Duodenal mucosa (tissue), 2 donors: ENCODE results near the gene ATP7A.
"Not testable (repeated sequence)": the region's sequence is repeated elsewhere in the genome, so short reads cannot be mapped to it uniquely, and the experiment has no call there.

ENCODE experiments used
- H3K27ac ChIP-seq: one replicate; pipeline ENCODE4 v1.7.0; 2013; ENCODE audit warnings: low read depth, low read length
- H3K27me3 ChIP-seq, 2 donors: one replicate each; pipeline ENCODE4 v1.7.0; 2013; ENCODE audit warnings: low read length in 2 of 2, control low read depth in 1 of 2; ENCODE audit not compliant: insufficient read depth in 2 of 2, control insufficient read depth in 1 of 2
- H3K36me3 ChIP-seq, 2 donors: one replicate each; pipeline ENCODE4 v1.7.0; 2013; ENCODE audit warnings: low read length in 2 of 2, control low read depth in 1 of 2; ENCODE audit not compliant: insufficient read depth in 2 of 2, control insufficient read depth in 1 of 2
- H3K4me1 ChIP-seq, 2 donors: one replicate each; pipeline ENCODE4 v1.7.0; 2013; ENCODE audit warnings: low read length in 2 of 2, control low read depth in 1 of 2; ENCODE audit not compliant: insufficient read depth in 2 of 2, control insufficient read depth in 1 of 2
- H3K4me3 ChIP-seq, 2 donors: one replicate each; pipeline ENCODE4 v1.7.0; 2013; ENCODE audit warnings: low read length in 2 of 2, low read depth in 1 of 2
- H3K9ac ChIP-seq, 2 donors: one replicate each; pipeline ENCODE4 v1.7.0; 2013; ENCODE audit warnings: low read length in 2 of 2, low read depth in 1 of 2
- H3K9me3 ChIP-seq, 2 donors: one replicate each; pipeline ENCODE4 v1.7.0; 2013; ENCODE audit warnings: low read length in 2 of 2, control low read depth in 1 of 2; ENCODE audit not compliant: control insufficient read depth in 1 of 2

ATP7A gene

GRCh38 chrX:77917294-77917933, 6.9 kb downstream of the ATP7A start:
- Histone ChIP-seq H3K27me3 (no peaks in the 10 kb centered on the region), H3K9ac (no peak overlapping the region), H3K36me3 (no peaks in the 10 kb centered on the region), H3K27ac (no peak overlapping the region), H3K9me3 (no peaks in the 10 kb centered on the region), H3K4me1 (peaks cover 0 to 5% of the 10 kb centered on the region in 2 donors), H3K4me3 (peak overlapping the region in 1 of 2 donors; percentile 15)

- no peak overlapping the region for H3K4me3 ChIP-seq
- H3K9me3 ChIP-seq: no peaks in the 10 kb centered on the region
- H3K27me3 ChIP-seq: no peaks in the 10 kb centered on the region
- H3K36me3 ChIP-seq: no peaks in the 10 kb centered on the region
- no peak overlapping the region for H3K27ac ChIP-seq
- H3K4me1 ChIP-seq: peaks cover 0 to 1% of the 10 kb centered on the region in 2 donors
- no peak overlapping the region for H3K9ac ChIP-seq
Observed at GRCh38 chrX:77918568-77918967, 8.1 kb downstream of the ATP7A start.

GRCh38 chrX:77919370-77919769, 8.9 kb downstream of the ATP7A start:
- not testable (repeated sequence) for H3K4me1 ChIP-seq, H3K27me3 ChIP-seq, H3K36me3 ChIP-seq

GRCh38 chrX:77922787-77923186, 12.3 kb downstream of the ATP7A start:
- Histone ChIP-seq H3K4me3 (no peak overlapping the region), H3K4me1 (no peaks in the 10 kb centered on the region), H3K9ac (no peak overlapping the region), H3K9me3 (no peaks in the 10 kb centered on the region), H3K27ac (no peak overlapping the region), H3K36me3 (no peaks in the 10 kb centered on the region), H3K27me3 (no peaks in the 10 kb centered on the region)

More at GRCh38 chrX:77919370-77919769, 8.9 kb downstream of the ATP7A start:
- H3K9ac ChIP-seq, H3K27ac ChIP-seq, H3K4me3 ChIP-seq, H3K9me3 ChIP-seq: not testable (repeated sequence)

DNA sequence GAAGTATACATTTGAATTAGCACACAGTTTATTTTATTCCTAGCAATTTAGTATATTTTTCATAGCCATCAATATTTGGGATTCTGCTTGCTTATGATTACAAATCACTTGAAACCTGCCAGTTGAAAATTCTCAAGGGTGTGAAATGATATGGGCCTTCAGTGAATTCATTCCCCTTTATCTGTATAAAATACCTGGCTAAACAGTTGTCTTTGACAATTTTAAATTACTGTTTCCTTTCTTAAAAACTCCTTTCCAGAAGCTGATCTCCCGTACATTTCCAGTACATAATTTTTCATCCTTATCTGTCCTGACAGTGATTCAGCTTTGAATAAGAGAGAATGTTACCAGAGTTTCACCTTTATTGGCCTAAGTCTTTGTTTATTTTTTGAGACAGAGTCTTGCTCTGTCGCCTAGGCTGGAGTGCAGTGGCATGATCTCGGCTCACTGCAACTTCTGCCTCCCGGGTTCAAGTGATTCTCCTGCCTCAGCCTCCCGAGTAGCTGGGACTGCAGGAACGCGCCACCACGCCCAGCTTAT, 13.9 kb downstream of the ATP7A start:
- H3K27me3 ChIP-seq: no peaks in the 10 kb centered on the region
- no peaks in the 10 kb centered on the region for H3K36me3 ChIP-seq
- no peak overlapping the region for H3K4me3 ChIP-seq
- H3K4me1 ChIP-seq: no peaks in the 10 kb centered on the region
- no peak overlapping the region for H3K9ac ChIP-seq
- H3K9me3 ChIP-seq: no peaks in the 10 kb centered on the region
- H3K27ac ChIP-seq: no peak overlapping the region

DNA sequence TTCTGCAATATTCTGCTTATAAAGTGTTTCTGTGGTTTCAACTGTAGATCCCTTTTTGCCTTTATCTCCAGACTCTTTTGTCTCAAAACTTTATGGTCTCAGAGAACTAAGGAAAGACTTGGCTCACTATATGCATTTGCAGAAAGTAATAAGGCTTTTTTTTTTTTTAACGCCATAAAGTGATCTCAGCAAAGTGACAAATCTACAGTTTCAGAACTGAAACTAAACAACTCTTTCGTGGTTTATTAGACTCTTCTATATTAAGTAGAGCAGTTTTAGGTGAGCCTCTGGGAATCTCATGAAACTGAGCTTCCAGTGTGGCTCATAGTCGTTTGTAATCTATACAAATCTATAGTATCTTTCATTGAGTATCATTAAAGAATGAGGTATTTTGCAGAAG, 15.3 kb downstream of the ATP7A start:
- H3K4me3 ChIP-seq: no peak overlapping the region

GRCh38 chrX:77930581-77930980, 20.1 kb downstream of the ATP7A start:
- H3K4me1 ChIP-seq: no peaks in the 10 kb centered on the region
- no peaks in the 10 kb centered on the region for H3K9me3 ChIP-seq
- H3K4me3 ChIP-seq: no peak overlapping the region
- H3K27ac ChIP-seq: no peak overlapping the region
- no peaks in the 10 kb centered on the region for H3K36me3 ChIP-seq
- no peak overlapping the region for H3K9ac ChIP-seq
- H3K27me3 ChIP-seq: no peaks in the 10 kb centered on the region

More for the DNA sequence above, 15.3 kb downstream of the ATP7A start:
- H3K27me3 ChIP-seq: no peaks in the 10 kb centered on the region
- no peaks in the 10 kb centered on the region for H3K9me3 ChIP-seq
- no peaks in the 10 kb centered on the region for H3K36me3 ChIP-seq
- no peak overlapping the region for H3K27ac ChIP-seq
- no peaks in the 10 kb centered on the region for H3K4me1 ChIP-seq
- no peak overlapping the region for H3K9ac ChIP-seq

GRCh38 chrX:77935886-77936285, 25.4 kb downstream of the ATP7A start:
- H3K4me1 ChIP-seq: peaks cover 0 to 4% of the 10 kb centered on the region in 2 donors
- H3K27ac ChIP-seq: no peak overlapping the region

GRCh38 chrX:77936299-77936698, 25.8 kb downstream of the ATP7A start:
- Histone ChIP-seq H3K36me3 (no peaks in the 10 kb centered on the region), H3K9me3 (no peaks in the 10 kb centered on the region), H3K27ac (no peak overlapping the region), H3K9ac (no peak overlapping the region), H3K4me1 (peaks cover 0 to 4% of the 10 kb centered on the region in 2 donors), H3K4me3 (no peak overlapping the region), H3K27me3 (no peaks in the 10 kb centered on the region)

More at GRCh38 chrX:77935886-77936285, 25.4 kb downstream of the ATP7A start:
- Histone ChIP-seq H3K27me3 (no peaks in the 10 kb centered on the region), H3K4me3 (no peak overlapping the region), H3K9me3 (no peaks in the 10 kb centered on the region), H3K36me3 (no peaks in the 10 kb centered on the region), H3K9ac (no peak overlapping the region)

- Histone ChIP-seq H3K27ac (no peak overlapping the region), H3K4me3 (no peak overlapping the region), H3K36me3 (no peaks in the 10 kb centered on the region), H3K27me3 (no peaks in the 10 kb centered on the region), H3K9me3 (no peaks in the 10 kb centered on the region), H3K9ac (no peak overlapping the region), H3K4me1 (peaks cover 2 to 4% of the 10 kb centered on the region in 2 donors)
Observed at GRCh38 chrX:77937291-77937690, 26.8 kb downstream of the ATP7A start.
